ENCODE results near the gene CCDC88A.
"Not testable (repeated sequence)": the region's sequence is repeated elsewhere in the genome, so short reads cannot be mapped to it uniquely, and the experiment has no call there.

The CCDC88A gene

GRCh38 chr2:55279214-55279835 is 140.3 kb downstream of the CCDC88A start:
- H3K4me1 ChIP-seq (ENCODE audit: control insufficient read depth in 2 of 2, insufficient read depth in 2 of 2, low read length in 2 of 2): peaks cover 3 to 21% of the 10 kb centered on the region in 2 donors
- not testable (repeated sequence) for H3K9me3 ChIP-seq (ENCODE audit: control insufficient read depth in 2 of 2, low read length in 2 of 2); H3K36me3 ChIP-seq (ENCODE audit: control insufficient read depth in 2 of 2, insufficient read depth in 2 of 2, low read length in 2 of 2); H3K27me3 ChIP-seq (ENCODE audit: control insufficient read depth in 2 of 2, insufficient read depth in 2 of 2, low read length in 2 of 2); H3K9ac ChIP-seq (ENCODE audit: low read depth in 1 of 2, low read length in 2 of 2); H3K27ac ChIP-seq (ENCODE audit: low read depth in 2 of 2, low read length in 2 of 2); H3K4me3 ChIP-seq (ENCODE audit: low read length in 2 of 2)

- Histone ChIP-seq H3K9me3 (ENCODE audit: control insufficient read depth in 2 of 2, low read length in 2 of 2) (no peaks in the 10 kb centered on the region), H3K27ac (ENCODE audit: low read depth in 2 of 2, low read length in 2 of 2) (peak overlapping the region; percentile 44 to 65), H3K36me3 (ENCODE audit: control insufficient read depth in 2 of 2, insufficient read depth in 2 of 2, low read length in 2 of 2) (no peaks in the 10 kb centered on the region), H3K4me1 (ENCODE audit: control insufficient read depth in 2 of 2, insufficient read depth in 2 of 2, low read length in 2 of 2) (peaks cover 3 to 15% of the 10 kb centered on the region in 2 donors), H3K9ac (ENCODE audit: low read depth in 1 of 2, low read length in 2 of 2) (peak overlapping the region; percentile 17 to 24), H3K4me3 (ENCODE audit: low read length in 2 of 2) (peak overlapping the region; percentile 42 to 61), H3K27me3 (ENCODE audit: control insufficient read depth in 2 of 2, insufficient read depth in 2 of 2, low read length in 2 of 2) (no peaks in the 10 kb centered on the region)
Measured at GRCh38 chr2:55277310-55277709, 142.3 kb downstream of the CCDC88A start.

- H3K27me3 ChIP-seq (ENCODE audit: control insufficient read depth in 2 of 2, insufficient read depth in 2 of 2, low read length in 2 of 2); H3K9ac ChIP-seq (ENCODE audit: low read depth in 1 of 2, low read length in 2 of 2); H3K9me3 ChIP-seq (ENCODE audit: control insufficient read depth in 2 of 2, low read length in 2 of 2); H3K36me3 ChIP-seq (ENCODE audit: control insufficient read depth in 2 of 2, insufficient read depth in 2 of 2, low read length in 2 of 2); H3K27ac ChIP-seq (ENCODE audit: low read depth in 2 of 2, low read length in 2 of 2); H3K4me3 ChIP-seq (ENCODE audit: low read length in 2 of 2): not testable (repeated sequence)
- H3K4me1 ChIP-seq (ENCODE audit: control insufficient read depth in 2 of 2, insufficient read depth in 2 of 2, low read length in 2 of 2): peaks cover 5 to 20% of the 10 kb centered on the region in 2 donors
Measured at GRCh38 chr2:55274346-55274745, 145.3 kb downstream of the CCDC88A start.

- Histone ChIP-seq H3K27me3 (ENCODE audit: control insufficient read depth in 2 of 2, insufficient read depth in 2 of 2, low read length in 2 of 2) (no peaks in the 10 kb centered on the region), H3K9ac (ENCODE audit: low read depth in 1 of 2, low read length in 2 of 2) (peak overlapping the region; percentile 97 to 98), H3K9me3 (ENCODE audit: control insufficient read depth in 2 of 2, low read length in 2 of 2) (no peaks in the 10 kb centered on the region), H3K27ac (ENCODE audit: low read depth in 2 of 2, low read length in 2 of 2) (peak overlapping the region; percentile 92 to 95), H3K4me1 (ENCODE audit: control insufficient read depth in 2 of 2, insufficient read depth in 2 of 2, low read length in 2 of 2) (peaks cover 7 to 14% of the 10 kb centered on the region in 2 donors), H3K4me3 (ENCODE audit: low read length in 2 of 2) (peak overlapping the region; percentile 96 to 100), H3K36me3 (ENCODE audit: control insufficient read depth in 2 of 2, insufficient read depth in 2 of 2, low read length in 2 of 2) (peaks cover 2 to 4% of the 10 kb centered on the region in 2 donors)
Measured at GRCh38 chr2:55269645-55269990, 150.0 kb downstream of the CCDC88A start.

DNA sequence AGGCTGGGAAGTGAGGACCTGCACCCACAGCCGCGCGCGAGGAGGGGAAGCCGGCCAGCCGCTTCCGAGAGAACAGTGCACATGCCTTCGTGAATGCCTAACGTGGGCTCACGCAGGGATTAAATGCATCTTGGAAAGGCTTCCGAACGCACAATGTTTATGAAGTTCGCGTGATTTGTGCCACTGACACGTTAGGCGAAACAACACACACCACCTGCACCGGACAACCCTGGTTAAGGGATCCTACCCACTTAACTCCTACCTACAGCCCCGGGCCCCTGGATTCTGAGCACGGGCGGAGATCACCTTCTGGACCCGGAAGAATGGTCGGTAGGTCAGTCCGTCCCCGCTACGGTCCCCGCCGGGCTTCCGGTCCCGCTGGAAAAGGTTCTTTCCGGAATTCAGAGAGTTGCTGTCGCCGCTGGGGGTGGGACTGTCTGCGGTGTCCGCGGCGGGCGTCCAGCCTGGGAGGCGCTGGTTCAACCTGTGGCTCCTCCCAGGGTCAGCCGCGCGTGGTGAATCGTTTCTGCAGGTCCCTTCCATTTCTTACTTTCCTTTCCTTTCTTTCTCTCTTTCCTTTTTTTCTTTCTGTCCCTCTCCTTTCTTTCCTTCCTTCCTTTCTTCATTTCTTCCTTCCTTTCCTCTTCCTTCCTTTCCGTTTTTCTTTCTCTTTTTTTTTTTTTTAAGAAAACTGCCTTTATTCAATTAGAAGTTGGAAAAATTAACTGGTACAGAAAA is 150.6 kb downstream of the CCDC88A start, which contains the start of gene MTIF2:
Gene MTIF2 (minus strand): TSS at position 325 of the 738 bp plus-strand sequence. CDS start 5,373 bp downstream, outside the sequence.
- Histone ChIP-seq H3K9ac (ENCODE audit: low read depth in 1 of 2, low read length in 2 of 2) (peak within 1 kb of the TSS; percentile 97 to 98), H3K4me3 (ENCODE audit: low read length in 2 of 2) (peak within 1 kb of the TSS; percentile 96 to 100), H3K27me3 (ENCODE audit: control insufficient read depth in 2 of 2, insufficient read depth in 2 of 2, low read length in 2 of 2) (no peaks in the 10 kb centered on the region), H3K27ac (ENCODE audit: low read depth in 2 of 2, low read length in 2 of 2) (peak within 1 kb of the TSS; percentile 92 to 95), H3K4me1 (ENCODE audit: control insufficient read depth in 2 of 2, insufficient read depth in 2 of 2, low read length in 2 of 2) (peaks cover 7 to 14% of the 10 kb centered on the region in 2 donors), H3K36me3 (ENCODE audit: control insufficient read depth in 2 of 2, insufficient read depth in 2 of 2, low read length in 2 of 2) (peaks cover 8 to 10% of the 10 kb centered on the region in 2 donors), H3K9me3 (ENCODE audit: control insufficient read depth in 2 of 2, low read length in 2 of 2) (no peaks in the 10 kb centered on the region)

DNA sequence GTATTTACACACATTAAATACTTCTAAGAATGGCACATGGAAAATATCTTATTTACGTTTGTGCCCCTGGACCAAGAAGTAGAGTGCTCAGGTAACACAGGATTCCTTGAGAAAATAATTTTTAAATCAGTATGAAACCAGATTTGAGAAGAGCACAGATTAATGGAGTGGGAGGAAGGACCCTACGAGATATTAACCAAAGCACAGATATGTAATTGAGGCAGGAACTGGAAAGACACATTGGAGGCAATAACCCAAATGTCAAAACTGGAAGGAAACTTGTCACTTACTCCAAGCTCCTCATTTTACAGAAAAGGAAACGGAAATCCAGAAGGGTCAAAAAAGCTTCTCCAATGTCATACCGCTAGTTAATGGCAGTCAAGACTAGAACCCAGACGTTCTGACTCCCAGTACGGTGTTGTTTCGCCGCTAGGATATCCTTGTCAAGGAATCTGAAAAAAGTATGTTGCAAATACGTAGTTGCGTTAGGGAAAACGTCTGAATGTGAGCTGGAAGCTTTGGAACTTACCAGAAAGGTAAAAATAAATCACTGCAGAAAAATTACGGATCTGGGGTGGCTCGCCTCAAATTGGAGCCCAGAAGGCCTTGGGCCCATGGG is 151.3 kb downstream of the CCDC88A start:
- peak overlapping the region; percentile 96 to 100 for H3K4me3 ChIP-seq (ENCODE audit: low read length in 2 of 2)

GRCh38 chr2:55259586-55259985 is 160.1 kb downstream of the CCDC88A start:
- peaks cover 28 to 52% of the 10 kb centered on the region in 2 donors for H3K36me3 ChIP-seq (ENCODE audit: control insufficient read depth in 2 of 2, insufficient read depth in 2 of 2, low read length in 2 of 2)
- not testable (repeated sequence) for H3K9ac ChIP-seq (ENCODE audit: low read depth in 1 of 2, low read length in 2 of 2); H3K27ac ChIP-seq (ENCODE audit: low read depth in 2 of 2, low read length in 2 of 2); H3K4me1 ChIP-seq (ENCODE audit: control insufficient read depth in 2 of 2, insufficient read depth in 2 of 2, low read length in 2 of 2); H3K4me3 ChIP-seq (ENCODE audit: low read length in 2 of 2); H3K27me3 ChIP-seq (ENCODE audit: control insufficient read depth in 2 of 2, insufficient read depth in 2 of 2, low read length in 2 of 2); H3K9me3 ChIP-seq (ENCODE audit: control insufficient read depth in 2 of 2, low read length in 2 of 2)

More for the DNA sequence above, 151.3 kb downstream of the CCDC88A start:
- Histone ChIP-seq H3K9ac (ENCODE audit: low read depth in 1 of 2, low read length in 2 of 2) (peak overlapping the region; percentile 97 to 98), H3K4me1 (ENCODE audit: control insufficient read depth in 2 of 2, insufficient read depth in 2 of 2, low read length in 2 of 2) (peaks cover 7 to 14% of the 10 kb centered on the region in 2 donors), H3K27ac (ENCODE audit: low read depth in 2 of 2, low read length in 2 of 2) (peak overlapping the region; percentile 92 to 95), H3K9me3 (ENCODE audit: control insufficient read depth in 2 of 2, low read length in 2 of 2) (no peaks in the 10 kb centered on the region), H3K27me3 (ENCODE audit: control insufficient read depth in 2 of 2, insufficient read depth in 2 of 2, low read length in 2 of 2) (no peaks in the 10 kb centered on the region), H3K36me3 (ENCODE audit: control insufficient read depth in 2 of 2, insufficient read depth in 2 of 2, low read length in 2 of 2) (peaks cover 14 to 16% of the 10 kb centered on the region in 2 donors)

DNA sequence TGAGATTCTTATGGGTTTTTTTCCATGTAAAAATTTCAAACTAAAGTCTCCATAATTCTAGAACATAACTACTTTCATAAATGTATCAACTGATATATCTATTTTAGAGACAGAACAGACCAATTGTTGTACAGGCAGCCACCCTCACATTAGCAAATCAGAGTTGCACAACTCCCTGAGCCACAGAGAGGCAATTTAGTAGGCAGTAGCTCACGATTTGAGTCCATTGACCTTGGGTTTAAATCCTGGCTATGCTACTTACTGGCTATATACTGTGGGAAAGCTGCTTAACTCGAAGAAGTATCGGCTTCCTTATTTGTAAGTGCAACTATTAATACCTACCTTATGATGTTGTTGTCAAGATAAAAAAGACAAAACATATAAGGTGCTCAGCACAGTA is 166.8 kb downstream of the CCDC88A start:
- H3K4me1 ChIP-seq (ENCODE audit: control insufficient read depth in 2 of 2, insufficient read depth in 2 of 2, low read length in 2 of 2): no peaks in the 10 kb centered on the region
- peaks cover 46 to 47% of the 10 kb centered on the region in 2 donors for H3K36me3 ChIP-seq (ENCODE audit: control insufficient read depth in 2 of 2, insufficient read depth in 2 of 2, low read length in 2 of 2)
- no peak overlapping the region for H3K9ac ChIP-seq (ENCODE audit: low read depth in 1 of 2, low read length in 2 of 2)
- no peaks in the 10 kb centered on the region for H3K9me3 ChIP-seq (ENCODE audit: control insufficient read depth in 2 of 2, low read length in 2 of 2)
- H3K27me3 ChIP-seq (ENCODE audit: control insufficient read depth in 2 of 2, insufficient read depth in 2 of 2, low read length in 2 of 2): no peaks in the 10 kb centered on the region
- H3K27ac ChIP-seq (ENCODE audit: low read depth in 2 of 2, low read length in 2 of 2): no peak overlapping the region
- no peak overlapping the region for H3K4me3 ChIP-seq (ENCODE audit: low read length in 2 of 2)

DNA sequence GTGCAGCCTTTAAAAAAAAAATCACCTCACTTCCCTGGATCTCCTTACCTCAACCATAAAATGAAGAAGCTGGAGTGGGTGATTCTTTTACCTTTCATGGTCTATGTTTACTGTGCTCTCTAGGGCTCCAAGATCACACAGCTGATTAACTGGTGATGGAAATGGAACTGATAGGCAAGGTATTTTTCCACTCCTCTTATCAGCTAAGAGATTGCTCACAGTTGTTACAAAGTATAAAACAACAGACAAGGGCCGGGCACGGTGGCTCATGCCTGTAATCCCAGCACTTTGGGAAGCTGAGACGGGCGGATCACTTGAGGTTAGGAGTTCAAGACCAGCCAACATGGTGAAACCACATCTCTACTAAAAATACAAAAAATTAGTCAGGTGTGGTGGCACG is 172.6 kb downstream of the CCDC88A start:
- Histone ChIP-seq H3K9me3 (ENCODE audit: control insufficient read depth in 2 of 2, low read length in 2 of 2) (no peaks in the 10 kb centered on the region), H3K36me3 (ENCODE audit: control insufficient read depth in 2 of 2, insufficient read depth in 2 of 2, low read length in 2 of 2) (peaks cover 54 to 65% of the 10 kb centered on the region in 2 donors), H3K27ac (ENCODE audit: low read depth in 2 of 2, low read length in 2 of 2) (no peak overlapping the region), H3K4me3 (ENCODE audit: low read length in 2 of 2) (no peak overlapping the region), H3K4me1 (ENCODE audit: control insufficient read depth in 2 of 2, insufficient read depth in 2 of 2, low read length in 2 of 2) (no peaks in the 10 kb centered on the region), H3K9ac (ENCODE audit: low read depth in 1 of 2, low read length in 2 of 2) (no peak overlapping the region), H3K27me3 (ENCODE audit: control insufficient read depth in 2 of 2, insufficient read depth in 2 of 2, low read length in 2 of 2) (no peaks in the 10 kb centered on the region)

DNA sequence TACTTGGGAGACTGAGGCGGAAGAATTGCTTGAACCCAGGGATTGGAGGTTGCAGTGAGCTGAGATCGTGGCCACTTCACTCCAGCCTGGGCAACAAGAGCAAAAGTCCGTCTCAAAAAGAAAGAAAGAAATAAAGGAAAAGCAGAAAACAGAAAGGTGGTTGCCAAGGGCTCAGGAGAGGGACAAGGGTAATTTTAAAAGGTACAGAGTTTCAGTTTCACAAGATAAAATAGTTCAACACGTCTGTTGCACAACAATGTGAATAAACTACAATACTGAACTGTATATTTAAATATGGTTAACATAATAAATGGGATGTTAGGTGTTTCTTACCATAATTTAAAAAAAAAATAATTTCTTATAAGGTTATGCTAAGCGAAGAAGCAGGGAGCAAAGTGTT is 174.2 kb downstream of the CCDC88A start:
- Histone ChIP-seq H3K4me1 (ENCODE audit: control insufficient read depth in 2 of 2, insufficient read depth in 2 of 2, low read length in 2 of 2) (no peaks in the 10 kb centered on the region), H3K9ac (ENCODE audit: low read depth in 1 of 2, low read length in 2 of 2) (no peak overlapping the region), H3K9me3 (ENCODE audit: control insufficient read depth in 2 of 2, low read length in 2 of 2) (no peaks in the 10 kb centered on the region), H3K27me3 (ENCODE audit: control insufficient read depth in 2 of 2, insufficient read depth in 2 of 2, low read length in 2 of 2) (no peaks in the 10 kb centered on the region), H3K27ac (ENCODE audit: low read depth in 2 of 2, low read length in 2 of 2) (no peak overlapping the region), H3K4me3 (ENCODE audit: low read length in 2 of 2) (no peak overlapping the region), H3K36me3 (ENCODE audit: control insufficient read depth in 2 of 2, insufficient read depth in 2 of 2, low read length in 2 of 2) (peaks cover 50 to 64% of the 10 kb centered on the region in 2 donors)

Data from mucosa of rectum (tissue), 2 donors.